ENCODE measurements around the gene EEF1E1. TPM values are rescaled to one million over a fixed set of nuclear protein-coding genes. Genes with fewer than 3 reads are reported as not detected.

The EEF1E1 gene
- total and polyA plus RNA-seq, 9 of the 15 experiments (the other 6 are each of a cell fraction or from before 2014, with no cell fraction given), result 135 to 1,355 (median 327) TPM

DNA sequence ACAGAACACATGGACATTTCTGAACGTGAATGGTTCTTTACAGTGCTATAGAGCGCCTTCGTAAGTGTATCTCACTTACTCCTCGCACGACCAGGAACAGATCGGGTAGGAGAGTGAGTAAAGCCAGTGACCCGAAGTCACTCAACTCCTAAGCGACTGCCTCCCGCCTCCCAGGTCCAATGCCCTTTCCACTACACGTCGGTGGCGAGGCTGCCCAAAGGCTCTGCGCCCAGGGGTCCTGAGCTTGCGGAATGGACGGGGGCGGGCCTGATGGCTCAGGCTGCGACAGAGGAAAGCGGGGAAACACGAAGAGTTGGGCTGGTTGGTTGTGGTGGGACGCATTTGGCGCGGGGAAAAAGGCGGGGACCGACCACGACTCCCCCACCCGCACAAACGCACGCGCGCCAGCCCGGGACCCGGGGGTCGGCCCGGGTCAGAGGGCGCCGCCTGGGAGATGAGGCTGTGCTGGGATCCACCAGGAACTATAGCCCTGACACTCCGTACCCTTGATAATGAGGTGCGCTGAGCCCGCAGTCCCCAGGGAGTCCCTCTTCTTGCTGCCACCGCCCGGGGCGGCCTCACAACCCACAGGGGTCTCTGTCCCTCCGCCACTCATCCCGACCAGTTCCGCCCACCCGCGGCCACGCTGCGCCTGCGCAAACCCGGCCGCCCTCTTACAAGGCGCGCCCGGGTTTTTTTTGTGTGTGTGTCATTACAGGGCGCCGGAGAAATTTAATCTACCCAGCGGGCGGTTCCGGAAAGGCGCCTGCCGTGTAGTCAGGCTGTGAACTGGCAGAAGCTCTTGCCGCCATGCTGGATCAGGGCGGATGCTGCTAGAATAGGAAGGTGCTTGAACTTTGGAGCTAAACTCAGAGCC is 38.3 kb downstream of the EEF1E1 start, which contains the start of gene BLOC1S5:
Gene BLOC1S5 (minus strand): TSS at position 629 of the 877 bp plus-strand sequence. CDS start 13 bp downstream, at position 616.
- Histone ChIP-seq H3K4me2 (ENCODE audit: insufficient read depth, low read length) (peak within 1 kb of the TSS; percentile 99), H3K79me2 (ENCODE audit: control insufficient read depth, insufficient read depth, low read length) (peaks cover 24% of the 10 kb centered on the region), H3K9me3 (replicated peaks; ENCODE audit: control insufficient read depth, insufficient read depth, low read depth, low read length) (0 out of 2 replicates have a peak, but pooled peaks cover 2% of the 10 kb centered on the region), H3K36me3 (ENCODE audit: control insufficient read depth, insufficient read depth, low read length) (peaks cover 30% of the 10 kb centered on the region), H3K4me3 (peak within 1 kb of the TSS; percentile 78), H4K20me1 (replicated peaks; ENCODE audit: control insufficient read depth, insufficient read depth, low read length) (no peaks in the 10 kb centered on the region), H3K27me3 (ENCODE audit: control insufficient read depth in 2 of 2, insufficient read depth in 2 of 2, low read length in 2 of 2) (no peaks in the 10 kb centered on the region; a peak in 1 of 5 replicates), H2AFZ (ENCODE audit: low read depth, low read length) (peak within 1 kb of the TSS; percentile 96), H3K4me1 (replicated peaks in 1 of 2; ENCODE audit: control insufficient read depth in 2 of 2, insufficient read depth in 2 of 2, low read length in 2 of 2) (peaks cover 7 to 13% of the 10 kb centered on the region in 2 experiments), H3K9ac (ENCODE audit: insufficient read depth in 1 of 2, low read depth in 2 of 2, low read length in 2 of 2) (peak within 1 kb of the TSS; percentile 95 to 98), H3K27ac (ENCODE audit: extremely low read depth, low read depth, low read length) (peak within 1 kb of the TSS; percentile 81), H3K9me1 (ENCODE audit: control insufficient read depth, insufficient read depth, low read length) (no peaks in the 10 kb centered on the region)
- CTCF ChIA-PET (ENCODE audit: low intra/inter-chr PET ratio), result no interaction called here
- DNase-seq (ENCODE audit: extremely low read depth in 1 of 4, low spot score in 3 of 4) (peak; percentile 95 to 99 (median 96)), ATAC-seq (peak; percentile 96), FAIRE-seq (peak; percentile 92)
- WGBS (ENCODE audit: insufficient coverage, low coverage, missing lambda C conversion rate), result under 1% methylated on average over 64 of the region's 64 CpGs
- TSS peak; percentile 63 for BruUV-seq (replicated peaks)
- intact Hi-C loops (cut with micrococcal nuclease) (loop anchor here (2.0 to 5.0 kb wide), 5 partner anchors 39 to 342 kb away; partner anchors contain the start of genes EEF1E1 and TXNDC5), in situ Hi-C loops (cut with MboI) (no loop called here)
- POLR2A ChIA-PET, result interaction anchor here (0.6 to 2.4 kb wide), 6 partner anchors 13 to 154 kb away, joined by 3 to 12 read pairs (median 4); no protein-coding TSS in a partner anchor
- TF ChIP-seq ZNF707 (CRISPR knock-in tag; conservative IDR thresholded peaks at IDR 0.05) (no peak), BHLHE40 (IDR thresholded peaks at IDR 0.05; ENCODE audit: low read length) (no peak), RBM17 (IDR thresholded peaks at IDR 0.05; ENCODE audit: borderline replicate concordance, low read depth, low read length) (no peak), RNF2 (IDR thresholded peaks at IDR 0.05) (no peak; the same call in 1 of the 2 replicates), ZNF232 (CRISPR knock-in tag; IDR thresholded peaks at IDR 0.05) (no peak), ARHGAP35 (IDR thresholded peaks at IDR 0.05; ENCODE audit: partially characterized antibody) (no peak), HIVEP1 (CRISPR knock-in tag; IDR thresholded peaks at IDR 0.05) (no peak), PTBP1 (IDR thresholded peaks at IDR 0.05; ENCODE audit: low read depth, low read length) (no peak), ZBTB1 (CRISPR knock-in tag; IDR thresholded peaks at IDR 0.05; ENCODE audit: borderline replicate concordance, low read depth) (peak; percentile 86)
- TF ChIP-seq, protein P1, sequence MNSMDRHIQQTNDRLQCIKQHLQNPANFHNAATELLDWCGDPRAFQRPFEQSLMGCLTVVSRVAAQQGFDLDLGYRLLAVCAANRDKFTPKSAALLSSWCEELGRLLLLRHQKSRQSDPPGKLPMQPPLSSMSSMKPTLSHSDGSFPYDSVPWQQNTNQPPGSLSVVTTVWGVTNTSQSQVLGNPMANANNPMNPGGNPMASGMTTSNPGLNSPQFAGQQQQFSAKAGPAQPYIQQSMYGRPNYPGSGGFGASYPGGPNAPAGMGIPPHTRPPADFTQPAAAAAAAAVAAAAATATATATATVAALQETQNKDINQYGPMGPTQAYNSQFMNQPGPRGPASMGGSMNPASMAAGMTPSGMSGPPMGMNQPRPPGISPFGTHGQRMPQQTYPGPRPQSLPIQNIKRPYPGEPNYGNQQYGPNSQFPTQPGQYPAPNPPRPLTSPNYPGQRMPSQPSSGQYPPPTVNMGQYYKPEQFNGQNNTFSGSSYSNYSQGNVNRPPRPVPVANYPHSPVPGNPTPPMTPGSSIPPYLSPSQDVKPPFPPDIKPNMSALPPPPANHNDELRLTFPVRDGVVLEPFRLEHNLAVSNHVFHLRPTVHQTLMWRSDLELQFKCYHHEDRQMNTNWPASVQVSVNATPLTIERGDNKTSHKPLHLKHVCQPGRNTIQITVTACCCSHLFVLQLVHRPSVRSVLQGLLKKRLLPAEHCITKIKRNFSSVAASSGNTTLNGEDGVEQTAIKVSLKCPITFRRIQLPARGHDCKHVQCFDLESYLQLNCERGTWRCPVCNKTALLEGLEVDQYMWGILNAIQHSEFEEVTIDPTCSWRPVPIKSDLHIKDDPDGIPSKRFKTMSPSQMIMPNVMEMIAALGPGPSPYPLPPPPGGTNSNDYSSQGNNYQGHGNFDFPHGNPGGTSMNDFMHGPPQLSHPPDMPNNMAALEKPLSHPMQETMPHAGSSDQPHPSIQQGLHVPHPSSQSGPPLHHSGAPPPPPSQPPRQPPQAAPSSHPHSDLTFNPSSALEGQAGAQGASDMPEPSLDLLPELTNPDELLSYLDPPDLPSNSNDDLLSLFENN (IDR thresholded peaks at IDR 0.05; ENCODE audit: low read depth in 2 of 2, low read length in 2 of 2), result 0 out of 4 replicates have a peak, but pooled peaks of 1 of the 2 experiments have one; percentile 15
- TF ChIP-seq, protein P2, sequence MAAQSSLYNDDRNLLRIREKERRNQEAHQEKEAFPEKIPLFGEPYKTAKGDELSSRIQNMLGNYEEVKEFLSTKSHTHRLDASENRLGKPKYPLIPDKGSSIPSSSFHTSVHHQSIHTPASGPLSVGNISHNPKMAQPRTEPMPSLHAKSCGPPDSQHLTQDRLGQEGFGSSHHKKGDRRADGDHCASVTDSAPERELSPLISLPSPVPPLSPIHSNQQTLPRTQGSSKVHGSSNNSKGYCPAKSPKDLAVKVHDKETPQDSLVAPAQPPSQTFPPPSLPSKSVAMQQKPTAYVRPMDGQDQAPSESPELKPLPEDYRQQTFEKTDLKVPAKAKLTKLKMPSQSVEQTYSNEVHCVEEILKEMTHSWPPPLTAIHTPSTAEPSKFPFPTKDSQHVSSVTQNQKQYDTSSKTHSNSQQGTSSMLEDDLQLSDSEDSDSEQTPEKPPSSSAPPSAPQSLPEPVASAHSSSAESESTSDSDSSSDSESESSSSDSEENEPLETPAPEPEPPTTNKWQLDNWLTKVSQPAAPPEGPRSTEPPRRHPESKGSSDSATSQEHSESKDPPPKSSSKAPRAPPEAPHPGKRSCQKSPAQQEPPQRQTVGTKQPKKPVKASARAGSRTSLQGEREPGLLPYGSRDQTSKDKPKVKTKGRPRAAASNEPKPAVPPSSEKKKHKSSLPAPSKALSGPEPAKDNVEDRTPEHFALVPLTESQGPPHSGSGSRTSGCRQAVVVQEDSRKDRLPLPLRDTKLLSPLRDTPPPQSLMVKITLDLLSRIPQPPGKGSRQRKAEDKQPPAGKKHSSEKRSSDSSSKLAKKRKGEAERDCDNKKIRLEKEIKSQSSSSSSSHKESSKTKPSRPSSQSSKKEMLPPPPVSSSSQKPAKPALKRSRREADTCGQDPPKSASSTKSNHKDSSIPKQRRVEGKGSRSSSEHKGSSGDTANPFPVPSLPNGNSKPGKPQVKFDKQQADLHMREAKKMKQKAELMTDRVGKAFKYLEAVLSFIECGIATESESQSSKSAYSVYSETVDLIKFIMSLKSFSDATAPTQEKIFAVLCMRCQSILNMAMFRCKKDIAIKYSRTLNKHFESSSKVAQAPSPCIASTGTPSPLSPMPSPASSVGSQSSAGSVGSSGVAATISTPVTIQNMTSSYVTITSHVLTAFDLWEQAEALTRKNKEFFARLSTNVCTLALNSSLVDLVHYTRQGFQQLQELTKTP (IDR thresholded peaks at IDR 0.05; ENCODE audit: low read depth in 1 of 2, partially characterized antibody in 2 of 2), result no peak
- TF ChIP-seq, protein P3, sequence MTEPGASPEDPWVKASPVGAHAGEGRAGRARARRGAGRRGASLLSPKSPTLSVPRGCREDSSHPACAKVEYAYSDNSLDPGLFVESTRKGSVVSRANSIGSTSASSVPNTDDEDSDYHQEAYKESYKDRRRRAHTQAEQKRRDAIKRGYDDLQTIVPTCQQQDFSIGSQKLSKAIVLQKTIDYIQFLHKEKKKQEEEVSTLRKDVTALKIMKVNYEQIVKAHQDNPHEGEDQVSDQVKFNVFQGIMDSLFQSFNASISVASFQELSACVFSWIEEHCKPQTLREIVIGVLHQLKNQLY (CRISPR knock-in tag; conservative IDR thresholded peaks at IDR 0.05), result no peak
